CD4-positive, alpha-beta T cell treated with Interferon gamma for 1 hour (primary cell): ENCODE measurements around the gene BIK.
A peak's percentile ranks its signal among the peaks of the same experiment; 100 is the strongest.
"Not testable (repeated sequence)": the region's sequence is repeated elsewhere in the genome, so short reads cannot be mapped to it uniquely, and the experiment has no call there.

Experiments used
- DNase-seq: peaks from one replicate; pipeline ENCODE4 v3.0.0-alpha.2; 2020

The BIK gene

GRCh38 chr22:43142880-43143562 is 32.5 kb downstream of the BIK start, which contains the start of gene MCAT:
MCAT (minus strand) TSS chr22:43143398; CDS start chr22:43143348, 50 bp downstream.
- DNase-seq, result peak; percentile 77

- DNase-seq, result no peak
Measured at GRCh38 chr22:43144949-43145348, 34.4 kb downstream of the BIK start.

GRCh38 chr22:43145371-43145770 is 34.8 kb downstream of the BIK start:
- not testable (repeated sequence) for DNase-seq

GRCh38 chr22:43146332-43146731 is 35.8 kb downstream of the BIK start:
- peak; percentile 48 for DNase-seq

DNA sequence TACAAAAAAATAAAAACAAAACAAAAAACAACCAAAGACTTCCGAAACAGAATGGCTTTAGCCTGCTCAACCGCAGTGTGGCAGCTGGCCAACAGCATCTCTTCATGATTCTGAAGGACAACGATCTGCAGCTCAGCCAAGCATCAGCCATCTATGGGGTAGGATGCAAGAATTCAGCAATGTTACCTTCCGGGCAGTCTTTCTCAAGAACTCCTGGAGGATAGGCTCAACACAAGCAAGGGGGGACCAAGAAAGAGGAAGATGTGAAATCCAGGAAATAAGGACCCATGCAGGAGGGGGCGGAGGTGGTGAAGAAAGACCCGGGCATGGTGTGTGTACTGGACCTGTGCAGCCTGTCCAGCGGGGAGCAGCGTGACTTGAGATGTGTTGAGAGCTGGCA is 37.3 kb downstream of the BIK start:
- DNase-seq, result peak; percentile 9

DNA sequence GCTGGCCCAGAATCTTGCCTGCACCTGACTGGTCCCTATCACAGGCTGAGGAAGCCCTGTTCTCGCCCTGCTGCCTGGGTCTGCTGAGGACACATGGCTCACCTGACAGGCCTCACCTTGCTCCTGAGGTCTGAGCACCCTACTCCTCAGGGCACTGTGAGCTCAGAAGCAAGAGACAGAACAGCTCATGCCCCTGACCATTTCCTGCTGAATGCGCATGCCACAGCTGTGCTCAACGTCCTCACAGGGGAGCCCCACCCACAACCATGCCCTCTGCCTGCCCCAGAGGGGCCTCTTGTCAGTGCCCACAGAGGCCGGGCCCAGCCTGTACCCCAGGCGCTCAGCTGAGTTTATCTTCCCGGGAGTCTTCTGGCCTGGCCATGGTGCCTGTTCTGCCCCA is 38.0 kb downstream of the BIK start:
- DNase-seq, result peak; percentile 29

- no peak for DNase-seq
Measured at GRCh38 chr22:43150731-43151206, 40.2 kb downstream of the BIK start.

DNA sequence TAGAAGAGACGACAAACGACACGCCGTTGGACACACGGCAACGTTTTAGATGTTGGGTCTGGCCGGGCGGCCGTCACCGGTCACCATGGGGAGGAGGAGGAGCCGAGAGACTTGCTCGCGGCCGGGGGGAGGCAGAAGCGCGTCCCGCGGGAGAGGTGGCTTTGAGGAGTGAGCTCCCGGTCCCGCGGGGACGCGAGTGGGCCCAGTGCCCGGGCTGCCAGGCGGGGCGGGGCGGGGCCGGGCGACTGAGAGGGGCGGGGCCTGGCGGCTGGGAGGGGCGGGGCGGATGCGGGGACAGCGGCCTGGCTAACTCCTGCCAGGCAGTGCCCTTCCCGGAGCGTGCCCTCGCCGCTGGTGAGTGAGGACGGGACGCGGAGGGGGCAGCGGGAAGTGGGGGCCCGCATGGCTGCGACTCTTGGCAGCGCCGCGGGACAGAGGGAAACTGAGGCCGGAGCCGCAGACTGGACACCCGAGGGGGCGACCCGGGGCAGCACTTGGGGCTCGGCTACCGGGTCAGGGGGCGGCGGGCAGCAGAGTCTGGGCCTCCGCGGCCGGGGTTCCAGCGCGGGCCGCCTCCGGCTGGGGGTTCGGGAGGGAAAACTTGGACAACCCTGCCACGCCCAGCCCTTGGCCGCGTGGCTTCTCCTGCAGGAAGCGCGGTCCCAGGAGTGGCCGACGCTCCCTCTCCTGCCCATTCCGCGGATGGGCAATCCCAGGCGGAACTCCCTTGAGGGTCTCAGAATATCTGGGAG is 40.9 kb downstream of the BIK start, which contains the start of gene TSPO:
TSS of gene TSPO (plus strand) at position 309 of the 752 bp plus-strand sequence. CDS start 7,680 bp downstream, outside the sequence.
- DNase-seq, result peak; percentile 54

DNA sequence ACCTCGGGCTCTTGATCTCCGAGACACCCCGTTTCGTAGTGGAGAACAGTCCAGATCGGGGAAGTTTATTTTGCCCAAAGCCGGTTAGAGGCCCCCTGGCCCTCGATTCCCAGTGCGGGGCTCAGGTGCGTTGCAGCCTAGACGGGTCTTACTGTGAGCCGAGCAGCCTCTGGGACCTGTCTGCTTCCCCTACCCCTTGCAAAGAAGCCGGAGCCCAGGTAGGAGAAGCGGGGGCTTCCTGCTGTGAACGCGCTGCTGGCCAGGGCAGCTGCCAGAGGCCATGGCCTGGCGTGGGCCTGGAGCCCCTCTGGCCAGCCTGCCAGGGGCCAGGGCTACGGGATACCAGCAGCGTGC is 41.4 kb downstream of the BIK start:
- DNase-seq, result no peak

DNA sequence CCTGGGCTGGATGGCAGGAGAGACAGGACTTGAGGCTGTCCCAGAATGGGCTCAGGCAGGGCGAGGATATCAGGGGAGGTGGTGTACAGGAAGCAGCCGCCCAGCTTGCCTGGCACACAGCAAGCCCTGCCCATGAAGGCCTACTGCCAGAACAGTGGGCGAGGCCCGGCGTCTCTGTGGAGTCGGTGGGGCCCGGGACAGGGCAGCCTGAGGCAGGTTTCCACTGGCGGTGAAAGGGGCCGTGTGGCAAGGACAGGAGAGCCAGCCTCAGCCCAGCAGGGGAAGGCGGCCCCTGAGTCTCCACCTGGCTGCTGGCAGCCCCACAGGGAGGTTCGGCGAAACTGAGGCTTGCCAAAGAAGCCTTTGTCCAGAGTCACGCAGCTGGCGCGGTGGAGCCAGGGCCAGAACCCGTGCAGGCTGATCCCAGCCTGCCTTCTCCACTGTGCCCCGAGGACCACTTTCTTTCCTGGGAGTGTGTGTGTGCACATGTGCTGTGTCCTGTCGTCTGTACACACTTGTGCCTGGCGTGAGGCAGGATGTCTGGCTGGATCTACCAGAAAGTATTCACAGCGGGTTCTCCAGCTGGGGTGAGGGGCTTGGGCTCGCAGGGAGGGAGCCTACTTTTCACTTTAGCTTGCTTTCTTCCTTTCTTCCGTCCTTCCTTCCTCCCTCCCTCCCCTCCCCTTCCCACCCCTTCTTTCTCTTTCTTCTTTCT is 42.0 kb downstream of the BIK start:
- DNase-seq, result peak; percentile 53

- no peak for DNase-seq
Measured at GRCh38 chr22:43153899-43154298, 43.3 kb downstream of the BIK start.

DNA sequence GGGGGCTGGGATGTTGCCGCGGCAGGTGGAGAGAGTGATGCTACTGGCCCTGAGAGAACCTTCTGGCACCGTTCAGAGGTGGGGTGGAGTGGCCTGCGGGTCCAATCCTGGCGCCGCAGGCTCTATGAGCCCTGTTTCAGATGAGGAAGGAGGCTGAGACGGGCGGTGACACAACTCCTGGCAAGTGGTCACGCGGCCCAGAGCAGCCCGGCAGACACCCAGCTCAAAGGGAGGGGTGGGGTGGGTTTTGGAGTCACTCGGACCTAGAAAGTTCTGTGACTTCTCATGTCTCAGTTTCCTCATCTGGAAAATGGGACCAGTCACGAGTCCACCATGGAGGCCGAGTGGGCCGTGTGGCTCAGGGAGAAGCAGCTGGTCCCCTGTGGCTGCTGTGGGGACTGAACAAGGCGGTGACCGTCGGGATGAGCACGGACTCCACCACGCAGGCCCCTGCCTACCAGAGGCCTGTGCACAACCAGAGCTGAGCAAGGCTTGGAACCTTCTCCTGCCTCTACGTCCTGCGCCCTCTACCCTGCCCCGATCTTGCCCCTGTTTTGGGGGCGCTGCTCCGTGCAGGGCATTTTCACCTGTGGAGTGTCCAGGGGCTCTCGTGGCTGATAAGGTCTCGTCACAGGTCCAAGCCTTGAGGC is 44.5 kb downstream of the BIK start:
- peak; percentile 55 for DNase-seq

GRCh38 chr22:43155789-43156188 is 45.2 kb downstream of the BIK start:
- DNase-seq, result no peak

GRCh38 chr22:43156413-43156812 is 45.9 kb downstream of the BIK start:
- DNase-seq, result no peak

GRCh38 chr22:43157874-43158546 is 47.5 kb downstream of the BIK start:
- DNase-seq, result no peak

- no peak for DNase-seq
Measured at GRCh38 chr22:43158778-43159483, 48.4 kb downstream of the BIK start.

- DNase-seq, result no peak
Measured at GRCh38 chr22:43159484-43160178, 49.1 kb downstream of the BIK start.

DNA sequence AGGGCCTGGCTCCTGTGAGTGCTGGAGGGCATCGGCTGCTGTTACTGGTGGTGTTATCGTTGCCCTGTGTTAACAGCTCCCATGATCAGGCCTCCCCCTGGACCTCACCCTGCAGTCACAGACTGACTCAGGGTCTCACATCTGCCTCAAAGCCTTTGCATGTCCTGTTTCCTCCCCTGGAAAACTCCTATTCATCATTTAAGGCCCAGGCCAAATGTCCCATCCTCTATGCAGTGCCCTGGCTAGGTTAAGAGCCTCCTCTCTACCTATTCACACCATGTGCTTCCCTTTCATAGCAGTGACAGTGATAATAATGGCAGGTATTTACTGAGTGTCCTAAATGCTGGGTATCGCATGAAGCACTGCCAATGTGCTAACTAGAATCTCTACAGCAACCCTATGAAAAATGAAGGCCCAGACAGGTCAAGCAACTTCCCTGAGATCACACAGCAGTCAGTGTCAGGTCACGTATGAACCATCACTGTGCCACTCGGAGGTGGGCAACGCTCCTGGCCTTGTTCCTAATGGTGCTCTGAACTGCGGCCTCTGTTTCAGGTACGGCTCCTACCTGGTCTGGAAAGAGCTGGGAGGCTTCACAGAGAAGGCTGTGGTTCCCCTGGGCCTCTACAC is 50.1 kb downstream of the BIK start:
- no peak for DNase-seq

- DNase-seq, result no peak
Measured at GRCh38 chr22:43162412-43163150, 52.0 kb downstream of the BIK start.
